ENCODE measurements around the gene EPHA1. TPM values are rescaled to one million over a fixed set of nuclear protein-coding genes. Genes with fewer than 3 reads are reported as not detected.

Gene EPHA1
- total and polyA plus RNA-seq, 10 donors, result 0.80 to 4.5 (median 2.3) TPM

- TF ChIP-seq, protein P1, sequence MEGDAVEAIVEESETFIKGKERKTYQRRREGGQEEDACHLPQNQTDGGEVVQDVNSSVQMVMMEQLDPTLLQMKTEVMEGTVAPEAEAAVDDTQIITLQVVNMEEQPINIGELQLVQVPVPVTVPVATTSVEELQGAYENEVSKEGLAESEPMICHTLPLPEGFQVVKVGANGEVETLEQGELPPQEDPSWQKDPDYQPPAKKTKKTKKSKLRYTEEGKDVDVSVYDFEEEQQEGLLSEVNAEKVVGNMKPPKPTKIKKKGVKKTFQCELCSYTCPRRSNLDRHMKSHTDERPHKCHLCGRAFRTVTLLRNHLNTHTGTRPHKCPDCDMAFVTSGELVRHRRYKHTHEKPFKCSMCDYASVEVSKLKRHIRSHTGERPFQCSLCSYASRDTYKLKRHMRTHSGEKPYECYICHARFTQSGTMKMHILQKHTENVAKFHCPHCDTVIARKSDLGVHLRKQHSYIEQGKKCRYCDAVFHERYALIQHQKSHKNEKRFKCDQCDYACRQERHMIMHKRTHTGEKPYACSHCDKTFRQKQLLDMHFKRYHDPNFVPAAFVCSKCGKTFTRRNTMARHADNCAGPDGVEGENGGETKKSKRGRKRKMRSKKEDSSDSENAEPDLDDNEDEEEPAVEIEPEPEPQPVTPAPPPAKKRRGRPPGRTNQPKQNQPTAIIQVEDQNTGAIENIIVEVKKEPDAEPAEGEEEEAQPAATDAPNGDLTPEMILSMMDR (IDR thresholded peaks at IDR 0.05 in 8 of 11, conservative IDR thresholded peaks at IDR 0.05 in 3 of 11), result peak; percentile 85 to 96 (median 93)
- no peak for TF ChIP-seq POLR2A (IDR thresholded peaks at IDR 0.05)
- TF ChIP-seq POLR2AphosphoS5 (IDR thresholded peaks at IDR 0.05), result no peak
- Histone ChIP-seq H3K9me3 (no peaks in the 10 kb centered on the region), H3K4me3 (peak overlapping the region; percentile 72 to 98 (median 84)), H3K27ac (peak overlapping the region; percentile 96 to 100 (median 98)), H3K27me3 (replicated peaks in 1 of 7) (no peaks in the 10 kb centered on the region), H3K4me1 (peaks cover 22 to 88% (median 77%) of the 10 kb centered on the region in 6 donors), H3K36me3 (peaks cover 0 to 29% (median 0%) of the 10 kb centered on the region in 6 donors)
- DNase-seq, result peak; percentile 96
- intact Hi-C loops (cut with DNase I; ENCODE audit: low total_unique reads), result no loop called here
- WGBS, 5 donors, result 0 to 1% (median 0%) methylated on average over 14 to 35 of the region's 35 CpGs
Observed at GRCh38 chr7:143380260-143380645, 28.4 kb downstream of the EPHA1 start.

- TF ChIP-seq, protein P1 (IDR thresholded peaks at IDR 0.05 in 8 of 11, conservative IDR thresholded peaks at IDR 0.05 in 3 of 11), result no peak
- TF ChIP-seq POLR2A (IDR thresholded peaks at IDR 0.05) (no peak), POLR2AphosphoS5 (IDR thresholded peaks at IDR 0.05) (no peak)
- DNase-seq, result no peak
- Histone ChIP-seq H3K9me3 (no peaks in the 10 kb centered on the region), H3K27me3 (replicated peaks in 1 of 7) (no peaks in the 10 kb centered on the region), H3K4me3 (peak overlapping the region; percentile 72 to 98 (median 84)), H3K4me1 (peaks cover 23 to 88% (median 77%) of the 10 kb centered on the region in 6 donors), H3K27ac (peak overlapping the region; percentile 96 to 100 (median 98)), H3K36me3 (peaks cover 0 to 26% (median 0%) of the 10 kb centered on the region in 6 donors)
- intact Hi-C loops (cut with DNase I; ENCODE audit: low total_unique reads), result no loop called here
- 25 to 31% (median 28%) methylated on average over 14 to 15 of the region's 15 CpGs for WGBS, 5 donors
Observed at GRCh38 chr7:143379611-143380259, 28.9 kb downstream of the EPHA1 start.

- Histone ChIP-seq H3K4me3 (no peak overlapping the region), H3K27me3 (replicated peaks in 1 of 7) (no peaks in the 10 kb centered on the region), H3K9me3 (no peaks in the 10 kb centered on the region), H3K27ac (peak overlapping the region in 7 of 8 donors; percentile 76 to 90 (median 83)), H3K36me3 (no peaks in the 10 kb centered on the region), H3K4me1 (peaks cover 16 to 87% (median 69%) of the 10 kb centered on the region in 6 donors)
- TF ChIP-seq POLR2A (IDR thresholded peaks at IDR 0.05) (no peak), POLR2AphosphoS5 (IDR thresholded peaks at IDR 0.05) (no peak)
- TF ChIP-seq, protein P1 (IDR thresholded peaks at IDR 0.05 in 8 of 11, conservative IDR thresholded peaks at IDR 0.05 in 3 of 11), result no peak
- intact Hi-C loops (cut with DNase I; ENCODE audit: low total_unique reads), result no loop called here
- WGBS, 5 donors, result 62 to 78% (median 66%) methylated on average over 5 of the region's 5 CpGs
- DNase-seq, result peak; percentile 73
Observed at GRCh38 chr7:143376396-143376795, 32.3 kb downstream of the EPHA1 start.

- intact Hi-C loops (cut with DNase I; ENCODE audit: low total_unique reads), result no loop called here
- H3K4me1 ChIP-seq, result peaks cover 16 to 87% (median 69%) of the 10 kb centered on the region in 6 donors
- no peaks in the 10 kb centered on the region for H3K27me3 ChIP-seq (replicated peaks in 1 of 7)
- H3K36me3 ChIP-seq, result no peaks in the 10 kb centered on the region
- peak overlapping the region; percentile 24 to 90 (median 82) for H3K27ac ChIP-seq
- H3K9me3 ChIP-seq, result no peaks in the 10 kb centered on the region
- peak; percentile 80 for DNase-seq
- 34 to 68% (median 41%) methylated on average over 6 to 7 of the region's 7 CpGs for WGBS, 5 donors
- peak in 1 of 3 donors; percentile 40 for TF ChIP-seq POLR2AphosphoS5 (IDR thresholded peaks at IDR 0.05)
- TF ChIP-seq, protein P1 (IDR thresholded peaks at IDR 0.05 in 8 of 11, conservative IDR thresholded peaks at IDR 0.05 in 3 of 11), result no peak
- H3K4me3 ChIP-seq, result peak overlapping the region in 1 of 8 donors; percentile 31
Observed at GRCh38 chr7:143375298-143376034, 33.2 kb downstream of the EPHA1 start.
